A673 (cell line): ENCODE data around the gene MAP3K13. TPM values are rescaled to one million over a fixed set of nuclear protein-coding genes. Genes with fewer than 3 reads are reported as not detected.
A peak's percentile ranks its signal among the peaks of the same experiment; 100 is the strongest.

Experiments
- BruUV-seq: library from RNA; stranded (reverse); fragments of 400-500 nt; replicated peaks from 2 replicates; lab custom pipeline; 2021; lab: Mats Ljungman, UMichigan
- CTCF ChIA-PET: fragments of 300-600 bp; sonication (Branson Sonifier 250); formaldehyde crosslinking; loops from one replicate; lab custom pipeline; 2022; ENCODE audit warnings: antibody characterized with exemption; lab: Charles Lee
- POLR2A ChIA-PET: fragments of 300-600 bp; sonication (Branson Sonifier 250); formaldehyde crosslinking; loops from one replicate; lab custom pipeline; 2022; ENCODE audit warnings: antibody characterized with exemption; ENCODE audit not compliant: low non-redundant PET; lab: Charles Lee
- DNase-seq: peaks from one replicate; pipeline ENCODE4 v3.0.0-alpha.2; 2015; ENCODE audit warnings: low spot score
- H3K27ac ChIP-seq: fragments of 200-600 bp; sonication (generic); 2 replicates; pipeline ENCODE4 v1.5.1; 2016; ENCODE audit warnings: mixed run types, low read depth, mild to moderate bottlenecking, mixed read lengths, antibody characterized with exemption, low read length; ENCODE audit not compliant: poor library complexity, severe bottlenecking
- H3K27me3 ChIP-seq: fragments of 200-600 bp; sonication (generic); replicated peaks from 2 replicates; pipeline ENCODE4 v1.6.1; 2017; ENCODE audit warnings: mixed run types, low read depth, mild to moderate bottlenecking, mixed read lengths, antibody characterized with exemption, low read length; ENCODE audit not compliant: insufficient read depth, poor library complexity
- H3K36me3 ChIP-seq: fragments of 200-600 bp; sonication (generic); 2 replicates; pipeline ENCODE4 v1.6.1; 2016; ENCODE audit warnings: mixed run types, mild to moderate bottlenecking, mixed read lengths, antibody characterized with exemption, low read length; ENCODE audit not compliant: insufficient read depth, poor library complexity, severe bottlenecking
- H3K4me1 ChIP-seq: fragments of 200-600 bp; sonication (generic); 2 replicates; pipeline ENCODE4 v1.6.1; 2017; ENCODE audit warnings: mixed run types, mild to moderate bottlenecking, mixed read lengths, antibody characterized with exemption, low read length; ENCODE audit not compliant: insufficient read depth, poor library complexity, severe bottlenecking
- H3K4me3 ChIP-seq: fragments of 200-600 bp; sonication (generic); 2 replicates; pipeline ENCODE4 v1.5.1; 2016; ENCODE audit warnings: low read depth, mixed run types, mild to moderate bottlenecking, mixed read lengths, low read length; ENCODE audit not compliant: poor library complexity, severe bottlenecking
- H3K9me3 ChIP-seq: fragments of 200-600 bp; sonication (generic); 2 replicates; pipeline ENCODE4 v1.6.1; 2016; ENCODE audit warnings: mixed run types, low read depth, mild to moderate bottlenecking, mixed read lengths, antibody characterized with exemption, low read length; ENCODE audit not compliant: poor library complexity, severe bottlenecking
- EZH2 ChIP-seq: fragments of 200-600 bp; sonication (generic); IDR thresholded peaks from 2 replicates; pipeline ENCODE4 v1.6.1; 2017; ENCODE audit warnings: borderline replicate concordance, low read depth, mild to moderate bottlenecking, mixed read lengths, antibody characterized with exemption, low read length; ENCODE audit not compliant: poor library complexity, severe bottlenecking
- intact Hi-C: fragments of 100-400 bp; cut with micrococcal nuclease; formaldehyde crosslinking; loops from one replicate; pipeline ENCODE4 v1.10.0; 2022; ENCODE audit not compliant: unreplicated experiment
- total RNA-seq: library from RNA; stranded (reverse); gene quantifications from 2 replicates; pipeline ENCODE4 v1.2.3, GENCODE V29; 2021
- TF ChIP-seq, protein P1 (sequence below): fragments of 300-800, 200-600 bp; sonication (generic); conservative IDR thresholded peaks from 2 replicates; pipeline ENCODE4 v1.5.1; 2017; ENCODE audit warnings: low read depth, mild to moderate bottlenecking, antibody characterized with exemption, low read length, moderate library complexity, mixed read lengths

MAP3K13 gene
- total RNA-seq, 1 experiment from 2014 or later = 26.8 TPM

DNA sequence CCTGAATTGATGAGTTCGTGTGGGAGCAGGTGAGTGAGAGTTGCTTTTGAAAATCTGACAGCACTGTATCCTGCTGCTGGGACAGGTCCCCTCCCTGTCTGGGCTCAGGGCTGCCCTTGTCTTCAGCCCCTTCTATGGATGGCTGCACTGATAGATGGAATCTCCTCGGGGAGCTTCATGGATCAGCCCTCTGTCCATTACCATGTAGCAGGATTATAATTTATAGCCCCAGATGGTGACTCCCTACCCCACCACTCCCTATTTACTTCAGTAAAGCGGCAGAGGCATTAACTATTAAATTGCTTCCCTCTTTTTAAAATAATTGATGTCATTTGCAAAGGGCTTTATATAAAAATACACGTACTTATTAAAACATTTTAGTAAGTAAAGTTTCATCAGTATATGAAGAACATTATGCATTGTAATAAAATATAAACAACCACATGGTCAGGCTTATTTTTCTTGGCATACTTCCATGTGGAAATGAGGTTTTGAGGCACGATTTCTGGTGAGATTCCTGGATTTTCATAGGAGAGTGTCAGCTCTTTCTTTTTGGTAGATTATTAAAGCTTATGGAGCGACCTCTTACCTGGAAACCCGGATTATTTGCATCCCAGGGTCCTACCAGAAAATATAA lies 38.5 kb downstream of the MAP3K13 start:
- peaks cover 19% of the 10 kb centered on the region for H3K4me1 ChIP-seq
- no peaks in the 10 kb centered on the region for H3K27me3 ChIP-seq
- intact Hi-C loops = no loop called here
- no peaks in the 10 kb centered on the region for H3K36me3 ChIP-seq
- DNase-seq = no peak
- ChIA-PET POLR2A (no interaction called here), CTCF (interaction anchor here (0.7 kb wide), 1 partner anchor 1933 kb away, joined by 9 read pairs; no protein-coding TSS in a partner anchor)
- no peak overlapping the region for H3K4me3 ChIP-seq
- no peaks in the 10 kb centered on the region for H3K9me3 ChIP-seq
- H3K27ac ChIP-seq = no peak overlapping the region
- TF ChIP-seq EZH2 = no peak
- TF ChIP-seq, protein P1, sequence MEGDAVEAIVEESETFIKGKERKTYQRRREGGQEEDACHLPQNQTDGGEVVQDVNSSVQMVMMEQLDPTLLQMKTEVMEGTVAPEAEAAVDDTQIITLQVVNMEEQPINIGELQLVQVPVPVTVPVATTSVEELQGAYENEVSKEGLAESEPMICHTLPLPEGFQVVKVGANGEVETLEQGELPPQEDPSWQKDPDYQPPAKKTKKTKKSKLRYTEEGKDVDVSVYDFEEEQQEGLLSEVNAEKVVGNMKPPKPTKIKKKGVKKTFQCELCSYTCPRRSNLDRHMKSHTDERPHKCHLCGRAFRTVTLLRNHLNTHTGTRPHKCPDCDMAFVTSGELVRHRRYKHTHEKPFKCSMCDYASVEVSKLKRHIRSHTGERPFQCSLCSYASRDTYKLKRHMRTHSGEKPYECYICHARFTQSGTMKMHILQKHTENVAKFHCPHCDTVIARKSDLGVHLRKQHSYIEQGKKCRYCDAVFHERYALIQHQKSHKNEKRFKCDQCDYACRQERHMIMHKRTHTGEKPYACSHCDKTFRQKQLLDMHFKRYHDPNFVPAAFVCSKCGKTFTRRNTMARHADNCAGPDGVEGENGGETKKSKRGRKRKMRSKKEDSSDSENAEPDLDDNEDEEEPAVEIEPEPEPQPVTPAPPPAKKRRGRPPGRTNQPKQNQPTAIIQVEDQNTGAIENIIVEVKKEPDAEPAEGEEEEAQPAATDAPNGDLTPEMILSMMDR = no peak
- BruUV-seq = no TSS peak

DNA sequence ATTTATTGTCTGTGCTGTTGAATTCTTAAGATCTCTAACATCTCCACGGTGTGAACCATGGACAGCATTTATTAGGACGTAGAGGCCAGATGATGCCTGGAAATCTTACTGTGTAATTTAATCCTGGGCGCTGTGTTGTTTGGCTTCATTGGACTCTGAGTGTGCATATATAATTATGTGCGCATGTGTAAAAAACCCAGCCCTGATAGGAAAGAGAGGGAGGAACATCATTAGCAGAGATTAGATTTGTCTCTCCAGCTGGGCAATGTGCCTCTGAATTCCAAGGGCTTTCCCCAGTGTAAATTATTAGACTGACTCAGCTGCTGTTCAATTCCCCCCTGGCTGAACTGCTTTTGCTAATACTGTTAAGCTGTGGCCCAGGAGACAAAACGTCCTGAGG lies 39.6 kb downstream of the MAP3K13 start:
- no peaks in the 10 kb centered on the region for H3K27me3 ChIP-seq
- no peaks in the 10 kb centered on the region for H3K9me3 ChIP-seq
- CTCF ChIA-PET = interaction anchor here (0.6 kb wide), 1 partner anchor 132 kb away, joined by 3 read pairs; no protein-coding TSS in a partner anchor
- peak; percentile 84 for DNase-seq
- POLR2A ChIA-PET = interaction anchor here (0.7 kb wide), 1 partner anchor 292 kb away, joined by 3 read pairs; no protein-coding TSS in a partner anchor
- no TSS peak for BruUV-seq
- peaks cover 19% of the 10 kb centered on the region for H3K4me1 ChIP-seq
- H3K36me3 ChIP-seq = no peaks in the 10 kb centered on the region
- H3K4me3 ChIP-seq = no peak overlapping the region
- no peak overlapping the region for H3K27ac ChIP-seq
- intact Hi-C loops = no loop called here
- no peak for TF ChIP-seq EZH2
- TF ChIP-seq, protein P1 = no peak

DNA sequence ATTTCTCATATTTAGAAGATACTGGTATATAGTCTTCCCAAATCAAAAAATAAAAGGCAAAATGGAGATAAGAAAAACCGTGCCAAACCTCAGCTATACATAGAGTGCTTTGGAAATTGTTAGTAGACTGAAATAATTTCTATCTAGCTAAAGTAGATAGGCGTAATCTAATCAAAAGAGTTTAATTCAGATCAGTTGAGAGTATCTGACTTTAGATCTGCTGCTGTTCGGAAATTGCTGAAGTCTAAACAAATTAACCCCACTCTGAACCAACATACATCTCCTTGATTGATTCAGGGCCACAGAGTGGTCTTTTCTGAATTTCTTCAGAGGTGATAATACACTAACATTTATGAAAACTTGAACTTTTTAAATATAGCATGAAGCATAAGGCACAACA lies 40.1 kb downstream of the MAP3K13 start:
- H3K27ac ChIP-seq = no peak overlapping the region
- intact Hi-C loops = no loop called here
- no peak overlapping the region for H3K4me3 ChIP-seq
- TF ChIP-seq, protein P1 = no peak
- TF ChIP-seq EZH2 = no peak
- H3K27me3 ChIP-seq = no peaks in the 10 kb centered on the region
- CTCF ChIA-PET = interaction anchor here (0.6 kb wide), 1 partner anchor 131 kb away, joined by 3 read pairs; no protein-coding TSS in a partner anchor
- peaks cover 19% of the 10 kb centered on the region for H3K4me1 ChIP-seq
- POLR2A ChIA-PET = interaction anchor here (0.7 kb wide), 1 partner anchor 293 kb away, joined by 3 read pairs; no protein-coding TSS in a partner anchor
- no peak for DNase-seq
- H3K36me3 ChIP-seq = no peaks in the 10 kb centered on the region
- no TSS peak for BruUV-seq
- no peaks in the 10 kb centered on the region for H3K9me3 ChIP-seq
